Motor neuron (in vitro differentiated cells): Measurements from ENCODE around the gene MRNIP. TPM values are rescaled to one million over a fixed set of nuclear protein-coding genes. Genes with fewer than 3 reads are reported as not detected.
A peak's percentile ranks its signal among the peaks of the same experiment; 100 is the strongest.

Experiments
- ATAC-seq, 8 experiments: fragments of 200-7000 bp; cut with Tn5 transposase; replicated peaks in 6 of 8; 2 replicates each; pipeline ENCODE4 v1.8.0; 2021; ENCODE audit warnings: mild to moderate bottlenecking in 8 of 8, moderate library complexity in 8 of 8
- H3K27ac ChIP-seq, 2 donors: fragments of 250-450 bp; sonication (Bioruptor Pico); 2 replicates each; pipeline ENCODE4 v1.9.0; 2021; ENCODE audit warnings: antibody characterized with exemption in 2 of 2, mild to moderate bottlenecking in 2 of 2, moderate library complexity in 1 of 2
- H3K4me1 ChIP-seq, 2 donors: fragments of 250-450 bp; sonication (Bioruptor Pico); replicated peaks in 1 of 2; 2 replicates each; pipeline ENCODE4 v1.6.1; 2021; ENCODE audit warnings: antibody characterized with exemption in 2 of 2, mild to moderate bottlenecking in 2 of 2, moderate library complexity in 1 of 2
- H3K4me3 ChIP-seq, 5 donors: fragments of 250-450 bp; sonication (Bioruptor Pico); 2 replicates each; pipeline ENCODE4 v1.9.0; 2021; ENCODE audit warnings: antibody characterized with exemption in 5 of 5, mild to moderate bottlenecking in 5 of 5, moderate library complexity in 4 of 5
- WGBS, 10 experiments: fragments of 450-650 bp; shearing (Covaris generic); methylation state at CpG; one replicate each; pipeline ENCODE4 v1.0.0; 2022; 5-methylcytosine and 5-hydroxymethylcytosine counted together
- in situ Hi-C, 9 experiments: fragments of 400-800 bp; cut with MboI; loops; one replicate each; pipeline ENCODE4 v1.15.0; 2021; ENCODE audit warnings: low sequenced_read_pairs in 9 of 9, low pct_unique_long_range_greater_than_20kb in 2 of 9; ENCODE audit not compliant: unreplicated experiment in 9 of 9
- total RNA-seq, 8 experiments: library from RNA; unstranded; fragments of 300-600 nt; gene quantifications; 2 replicates each; pipeline versions ENCODE4 v1.2.3 to v1.2.4, GENCODE V29; 2022

MRNIP gene
- total RNA-seq, 8 experiments from 2014 or later, result 18.8 to 48.6 (median 28.3) TPM

- 20% methylated on average over 1 of the region's 35 CpGs; no CpG with 5 or more reads in 9 of the 10 experiments for WGBS, 10 experiments
- Histone ChIP-seq H3K27ac (peak overlapping the region; percentile 89 to 94), H3K4me1 (peaks cover 29 to 42% of the 10 kb centered on the region in 2 donors), H3K4me3 (peak overlapping the region; percentile 13 to 77 (median 21))
- in situ Hi-C loops, result no loop called here
- peak; percentile 45 to 74 (median 66) for ATAC-seq
These were observed 39.8 kb downstream of the MRNIP start for GRCh38 chr5:179818746-179819295.

- Histone ChIP-seq H3K4me3 (peak overlapping the region; percentile 13 to 77 (median 21)), H3K27ac (peak overlapping the region; percentile 89 to 94), H3K4me1 (peaks cover 29 to 42% of the 10 kb centered on the region in 2 donors)
- WGBS, 10 experiments, result 60 to 100% (median 81%) methylated on average over 1 to 7 of the region's 14 CpGs; no CpG with 5 or more reads in 2 of the 10 experiments
- ATAC-seq, result no peak
- in situ Hi-C loops, result no loop called here
These were observed 40.5 kb downstream of the MRNIP start for GRCh38 chr5:179817890-179818745.

- Histone ChIP-seq H3K4me3 (peak overlapping the region in 2 of 5 donors; percentile 2 to 15), H3K27ac (no peak overlapping the region), H3K4me1 (peaks cover 28 to 39% of the 10 kb centered on the region in 2 donors)
- no peak for ATAC-seq
- in situ Hi-C loops, result no loop called here
- 93 to 100% methylated on average over 1 to 3 of the region's 8 CpGs; no CpG with 5 or more reads in 8 of the 10 experiments for WGBS, 10 experiments
These were observed 41.2 kb downstream of the MRNIP start for GRCh38 chr5:179817470-179817840.

GRCh38 chr5:179816796-179817469 lies 41.7 kb downstream of the MRNIP start:
- 40% methylated on average over 2 of the region's 72 CpGs; no CpG with 5 or more reads in 9 of the 10 experiments for WGBS, 10 experiments
- Histone ChIP-seq H3K27ac (no peak overlapping the region), H3K4me1 (peaks cover 22 to 35% of the 10 kb centered on the region in 2 donors), H3K4me3 (peak overlapping the region in 3 of 5 donors; percentile 2 to 16 (median 15))
- ATAC-seq, result no peak
- in situ Hi-C loops, result no loop called here

- peak overlapping the region in 2 of 5 donors; percentile 15 to 16 for H3K4me3 ChIP-seq
- 71 to 100% (median 100%) methylated on average over 2 to 4 of the region's 23 CpGs; no CpG with 5 or more reads in 7 of the 10 experiments for WGBS, 10 experiments
- in situ Hi-C loops, result no loop called here
- H3K27ac ChIP-seq, result no peak overlapping the region
- H3K4me1 ChIP-seq, result peaks cover 22 to 35% of the 10 kb centered on the region in 2 donors
- no peak for ATAC-seq
These were observed 42.2 kb downstream of the MRNIP start for GRCh38 chr5:179816401-179816795.

- Histone ChIP-seq H3K4me3 (no peak overlapping the region), H3K27ac (no peak overlapping the region), H3K4me1 (peaks cover 22 to 35% of the 10 kb centered on the region in 2 donors)
- ATAC-seq, result no peak
- 73 to 100% (median 88%) methylated on average over 1 to 16 of the region's 21 CpGs; no CpG with 5 or more reads in 4 of the 10 experiments for WGBS, 10 experiments
- in situ Hi-C loops, result no loop called here
These were observed 42.9 kb downstream of the MRNIP start for GRCh38 chr5:179815491-179816249.

GRCh38 chr5:179814090-179814489 lies 44.5 kb downstream of the MRNIP start:
- 47 to 100% (median 73%) methylated on average over 1 to 3 of the region's 3 CpGs; no CpG with 5 or more reads in 4 of the 10 experiments for WGBS, 10 experiments
- Histone ChIP-seq H3K4me1 (peaks cover 8 to 21% of the 10 kb centered on the region in 2 donors), H3K4me3 (no peak overlapping the region), H3K27ac (no peak overlapping the region)
- in situ Hi-C loops, result no loop called here
- ATAC-seq, result no peak

GRCh38 chr5:179812997-179813607 lies 45.5 kb downstream of the MRNIP start:
- H3K4me1 ChIP-seq, result peaks cover 0 to 14% of the 10 kb centered on the region in 2 donors
- ATAC-seq, result no peak
- in situ Hi-C loops, result no loop called here
- no peak overlapping the region for H3K4me3 ChIP-seq
- H3K27ac ChIP-seq, result no peak overlapping the region
- 76 to 100% (median 88%) methylated on average over 1 to 5 of the region's 5 CpGs; no CpG with 5 or more reads in 2 of the 10 experiments for WGBS, 10 experiments

GRCh38 chr5:179812135-179812825 lies 46.3 kb downstream of the MRNIP start:
- no peak overlapping the region for H3K27ac ChIP-seq
- in situ Hi-C loops, result no loop called here
- 72 to 100% (median 96%) methylated on average over 1 to 8 of the region's 27 CpGs; no CpG with 5 or more reads in 3 of the 10 experiments for WGBS, 10 experiments
- peaks cover 0 to 15% of the 10 kb centered on the region in 2 donors for H3K4me1 ChIP-seq
- no peak overlapping the region for H3K4me3 ChIP-seq
- no peak for ATAC-seq

GRCh38 chr5:179806250-179807048 lies 52.2 kb downstream of the MRNIP start, which contains the start of gene MGAT4B:
Gene MGAT4B (minus strand): TSS chr5:179806866. CDS start chr5:179806583, 283 bp downstream.
- peak; percentile 74 to 87 (median 80) for ATAC-seq
- no CpG with 5 or more reads among the region's 108 CpGs for WGBS, 10 experiments
- H3K4me1 ChIP-seq, result peaks cover 24 to 32% of the 10 kb centered on the region in 2 donors
- peak within 1 kb of the TSS; percentile 77 to 100 (median 95) for H3K4me3 ChIP-seq
- in situ Hi-C loops, result no loop called here
- peak within 1 kb of the TSS; percentile 82 to 84 for H3K27ac ChIP-seq
